ENCODE results near the gene MRPL58. TPM values are rescaled to one million over a fixed set of nuclear protein-coding genes. Genes with fewer than 3 reads are reported as not detected.

The MRPL58 gene
- total RNA-seq, 1 experiment from 2014 or later = 41.9 TPM

DNA sequence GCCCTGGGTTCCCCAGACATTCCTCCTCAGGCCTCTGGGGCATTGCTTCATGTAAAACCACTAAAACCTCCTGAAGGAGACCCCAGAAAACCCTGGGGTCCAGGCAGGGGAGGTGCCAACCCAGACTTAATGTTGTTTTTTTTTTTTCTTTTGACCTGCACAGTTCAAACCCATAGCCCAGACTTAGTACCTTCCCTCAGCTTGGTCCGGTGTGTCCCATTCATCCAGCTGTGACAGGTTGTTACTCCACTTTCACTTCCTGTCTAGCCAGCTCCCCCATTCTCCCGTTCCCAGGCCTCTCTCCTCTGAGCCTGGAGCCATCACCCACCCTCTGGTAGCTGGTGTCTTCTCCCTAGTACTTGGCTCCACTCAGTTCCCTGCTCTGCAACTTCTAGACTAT, 20.2 kb upstream of the MRPL58 start:
- Mint-ChIP-seq H3K4me1 (0 out of 2 replicates have a peak, but pooled peaks cover 8% of the 10 kb centered on the region), H3K27me3 (ENCODE audit: low read depth) (no peaks in the 10 kb centered on the region), H3K27ac (0 out of 2 replicates have a peak overlapping the region, but pooled peaks have one; percentile 3), H3K4me3 (no peak overlapping the region), H3K36me3 (0 out of 2 replicates have a peak, but pooled peaks cover 3% of the 10 kb centered on the region), H3K9me3 (no peaks in the 10 kb centered on the region)
- CTCF ChIA-PET = interaction anchor here (1.5 to 2.8 kb wide), 3 partner anchors 11 to 279 kb away, joined by 3 to 15 read pairs (median 4); partner anchors contain the start of gene MIF4GD
- ATAC-seq (no peak), DNase-seq (ENCODE audit: low spot score) (no peak)
- TF ChIP-seq, protein P1, sequence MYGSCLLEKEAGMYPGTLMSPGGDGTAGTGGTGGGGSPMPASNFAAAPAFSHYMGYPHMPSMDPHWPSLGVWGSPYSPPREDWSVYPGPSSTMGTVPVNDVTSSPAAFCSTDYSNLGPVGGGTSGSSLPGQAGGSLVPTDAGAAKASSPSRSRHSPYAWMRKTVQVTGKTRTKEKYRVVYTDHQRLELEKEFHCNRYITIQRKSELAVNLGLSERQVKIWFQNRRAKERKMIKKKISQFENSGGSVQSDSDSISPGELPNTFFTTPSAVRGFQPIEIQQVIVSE (CRISPR knock-in tag; IDR thresholded peaks at IDR 0.05; ENCODE audit: borderline replicate concordance) = no peak
- no peak for TF ChIP-seq MXD4 (CRISPR knock-in tag; IDR thresholded peaks at IDR 0.05; ENCODE audit: borderline replicate concordance)
- TF ChIP-seq ZNF416 (CRISPR knock-in tag; IDR thresholded peaks at IDR 0.05) = no peak
- TF ChIP-seq, protein P2, sequence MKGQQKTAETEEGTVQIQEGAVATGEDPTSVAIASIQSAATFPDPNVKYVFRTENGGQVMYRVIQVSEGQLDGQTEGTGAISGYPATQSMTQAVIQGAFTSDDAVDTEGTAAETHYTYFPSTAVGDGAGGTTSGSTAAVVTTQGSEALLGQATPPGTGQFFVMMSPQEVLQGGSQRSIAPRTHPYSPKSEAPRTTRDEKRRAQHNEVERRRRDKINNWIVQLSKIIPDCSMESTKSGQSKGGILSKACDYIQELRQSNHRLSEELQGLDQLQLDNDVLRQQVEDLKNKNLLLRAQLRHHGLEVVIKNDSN (CRISPR knock-in tag; IDR thresholded peaks at IDR 0.05) = no peak
- TF ChIP-seq JAZF1 (CRISPR knock-in tag; IDR thresholded peaks at IDR 0.05) = no peak
- TF ChIP-seq, protein P3, sequence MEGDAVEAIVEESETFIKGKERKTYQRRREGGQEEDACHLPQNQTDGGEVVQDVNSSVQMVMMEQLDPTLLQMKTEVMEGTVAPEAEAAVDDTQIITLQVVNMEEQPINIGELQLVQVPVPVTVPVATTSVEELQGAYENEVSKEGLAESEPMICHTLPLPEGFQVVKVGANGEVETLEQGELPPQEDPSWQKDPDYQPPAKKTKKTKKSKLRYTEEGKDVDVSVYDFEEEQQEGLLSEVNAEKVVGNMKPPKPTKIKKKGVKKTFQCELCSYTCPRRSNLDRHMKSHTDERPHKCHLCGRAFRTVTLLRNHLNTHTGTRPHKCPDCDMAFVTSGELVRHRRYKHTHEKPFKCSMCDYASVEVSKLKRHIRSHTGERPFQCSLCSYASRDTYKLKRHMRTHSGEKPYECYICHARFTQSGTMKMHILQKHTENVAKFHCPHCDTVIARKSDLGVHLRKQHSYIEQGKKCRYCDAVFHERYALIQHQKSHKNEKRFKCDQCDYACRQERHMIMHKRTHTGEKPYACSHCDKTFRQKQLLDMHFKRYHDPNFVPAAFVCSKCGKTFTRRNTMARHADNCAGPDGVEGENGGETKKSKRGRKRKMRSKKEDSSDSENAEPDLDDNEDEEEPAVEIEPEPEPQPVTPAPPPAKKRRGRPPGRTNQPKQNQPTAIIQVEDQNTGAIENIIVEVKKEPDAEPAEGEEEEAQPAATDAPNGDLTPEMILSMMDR (IDR thresholded peaks at IDR 0.05) = no peak
- TF ChIP-seq, protein P4, sequence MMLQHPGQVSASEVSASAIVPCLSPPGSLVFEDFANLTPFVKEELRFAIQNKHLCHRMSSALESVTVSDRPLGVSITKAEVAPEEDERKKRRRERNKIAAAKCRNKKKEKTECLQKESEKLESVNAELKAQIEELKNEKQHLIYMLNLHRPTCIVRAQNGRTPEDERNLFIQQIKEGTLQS (CRISPR knock-in tag; conservative IDR thresholded peaks at IDR 0.05) = no peak
- no peak for TF ChIP-seq NFATC4 (CRISPR knock-in tag; IDR thresholded peaks at IDR 0.05)
- TF ChIP-seq, protein P5, sequence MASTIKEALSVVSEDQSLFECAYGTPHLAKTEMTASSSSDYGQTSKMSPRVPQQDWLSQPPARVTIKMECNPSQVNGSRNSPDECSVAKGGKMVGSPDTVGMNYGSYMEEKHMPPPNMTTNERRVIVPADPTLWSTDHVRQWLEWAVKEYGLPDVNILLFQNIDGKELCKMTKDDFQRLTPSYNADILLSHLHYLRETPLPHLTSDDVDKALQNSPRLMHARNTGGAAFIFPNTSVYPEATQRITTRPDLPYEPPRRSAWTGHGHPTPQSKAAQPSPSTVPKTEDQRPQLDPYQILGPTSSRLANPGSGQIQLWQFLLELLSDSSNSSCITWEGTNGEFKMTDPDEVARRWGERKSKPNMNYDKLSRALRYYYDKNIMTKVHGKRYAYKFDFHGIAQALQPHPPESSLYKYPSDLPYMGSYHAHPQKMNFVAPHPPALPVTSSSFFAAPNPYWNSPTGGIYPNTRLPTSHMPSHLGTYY (CRISPR knock-in tag; IDR thresholded peaks at IDR 0.05) = no peak
- TF ChIP-seq ZNF423 (CRISPR knock-in tag; IDR thresholded peaks at IDR 0.05) = no peak
- TF ChIP-seq, protein P6, sequence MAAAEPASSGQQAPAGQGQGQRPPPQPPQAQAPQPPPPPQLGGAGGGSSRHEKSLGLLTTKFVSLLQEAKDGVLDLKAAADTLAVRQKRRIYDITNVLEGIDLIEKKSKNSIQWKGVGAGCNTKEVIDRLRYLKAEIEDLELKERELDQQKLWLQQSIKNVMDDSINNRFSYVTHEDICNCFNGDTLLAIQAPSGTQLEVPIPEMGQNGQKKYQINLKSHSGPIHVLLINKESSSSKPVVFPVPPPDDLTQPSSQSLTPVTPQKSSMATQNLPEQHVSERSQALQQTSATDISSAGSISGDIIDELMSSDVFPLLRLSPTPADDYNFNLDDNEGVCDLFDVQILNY (CRISPR knock-in tag; IDR thresholded peaks at IDR 0.05) = no peak
- TF ChIP-seq ATF1 (CRISPR knock-in tag; IDR thresholded peaks at IDR 0.05) = no peak
- TF ChIP-seq, protein P7, sequence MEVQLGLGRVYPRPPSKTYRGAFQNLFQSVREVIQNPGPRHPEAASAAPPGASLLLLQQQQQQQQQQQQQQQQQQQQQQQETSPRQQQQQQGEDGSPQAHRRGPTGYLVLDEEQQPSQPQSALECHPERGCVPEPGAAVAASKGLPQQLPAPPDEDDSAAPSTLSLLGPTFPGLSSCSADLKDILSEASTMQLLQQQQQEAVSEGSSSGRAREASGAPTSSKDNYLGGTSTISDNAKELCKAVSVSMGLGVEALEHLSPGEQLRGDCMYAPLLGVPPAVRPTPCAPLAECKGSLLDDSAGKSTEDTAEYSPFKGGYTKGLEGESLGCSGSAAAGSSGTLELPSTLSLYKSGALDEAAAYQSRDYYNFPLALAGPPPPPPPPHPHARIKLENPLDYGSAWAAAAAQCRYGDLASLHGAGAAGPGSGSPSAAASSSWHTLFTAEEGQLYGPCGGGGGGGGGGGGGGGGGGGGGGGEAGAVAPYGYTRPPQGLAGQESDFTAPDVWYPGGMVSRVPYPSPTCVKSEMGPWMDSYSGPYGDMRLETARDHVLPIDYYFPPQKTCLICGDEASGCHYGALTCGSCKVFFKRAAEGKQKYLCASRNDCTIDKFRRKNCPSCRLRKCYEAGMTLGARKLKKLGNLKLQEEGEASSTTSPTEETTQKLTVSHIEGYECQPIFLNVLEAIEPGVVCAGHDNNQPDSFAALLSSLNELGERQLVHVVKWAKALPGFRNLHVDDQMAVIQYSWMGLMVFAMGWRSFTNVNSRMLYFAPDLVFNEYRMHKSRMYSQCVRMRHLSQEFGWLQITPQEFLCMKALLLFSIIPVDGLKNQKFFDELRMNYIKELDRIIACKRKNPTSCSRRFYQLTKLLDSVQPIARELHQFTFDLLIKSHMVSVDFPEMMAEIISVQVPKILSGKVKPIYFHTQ (CRISPR knock-in tag; IDR thresholded peaks at IDR 0.05) = no peak
- no peak for TF ChIP-seq GRHL2 (CRISPR knock-in tag; IDR thresholded peaks at IDR 0.05; ENCODE audit: insufficient replicate concordance, severe bottlenecking)
- no peak for TF ChIP-seq KAT7 (CRISPR knock-in tag; IDR thresholded peaks at IDR 0.05; ENCODE audit: borderline replicate concordance)
- TF ChIP-seq SP1 (CRISPR knock-in tag; conservative IDR thresholded peaks at IDR 0.05) = no peak
- TF ChIP-seq RORB (CRISPR knock-in tag; IDR thresholded peaks at IDR 0.05) = no peak
- TF ChIP-seq NR2C2 (CRISPR knock-in tag; IDR thresholded peaks at IDR 0.05) = no peak
- TF ChIP-seq NR3C1 (CRISPR knock-in tag; conservative IDR thresholded peaks at IDR 0.05; ENCODE audit: low read depth) = no peak
- TF ChIP-seq PRRX2 (CRISPR knock-in tag; IDR thresholded peaks at IDR 0.05) = no peak
- POLR2A ChIA-PET = interaction anchor here (0.8 kb wide), 1 partner anchor 11 kb away, joined by 3 read pairs; no protein-coding TSS in a partner anchor

All from WTC11 (cell line).